ENCODE results near the gene PTPN20. TPM values are rescaled to one million over a fixed set of nuclear protein-coding genes. Genes with fewer than 3 reads are reported as not detected.

The PTPN20 gene
- total RNA-seq, 1 donor from 2014 or later: 2.6 TPM

- DNase-seq: no peak
- H3K27ac ChIP-seq: no peak overlapping the region
- H3K9me3 ChIP-seq: no peaks in the 10 kb centered on the region
- H3K36me3 ChIP-seq: no peaks in the 10 kb centered on the region
- ATAC-seq: no peak
- H3K4me3 ChIP-seq: no peak overlapping the region
- intact Hi-C loops (cut with DNase I): no loop called here
- TF ChIP-seq CTCF (IDR thresholded peaks at IDR 0.05): no peak
- no peaks in the 10 kb centered on the region for H3K4me1 ChIP-seq
- no peaks in the 10 kb centered on the region for H3K27me3 ChIP-seq
Observed at GRCh38 chr10:47008769-47009168, 97.5 kb downstream of the PTPN20 start.

GRCh38 chr10:47009215-47009838 lies 98.1 kb downstream of the PTPN20 start:
- DNase-seq (no peak), ATAC-seq (no peak)
- Histone ChIP-seq H3K36me3 (no peaks in the 10 kb centered on the region), H3K27me3 (no peaks in the 10 kb centered on the region), H3K27ac (no peak overlapping the region), H3K4me3 (no peak overlapping the region), H3K4me1 (no peaks in the 10 kb centered on the region), H3K9me3 (no peaks in the 10 kb centered on the region)
- no peak for TF ChIP-seq CTCF (IDR thresholded peaks at IDR 0.05)
- intact Hi-C loops (cut with DNase I): no loop called here

- H3K9me3 ChIP-seq: no peaks in the 10 kb centered on the region
- no peak for TF ChIP-seq CTCF (IDR thresholded peaks at IDR 0.05)
- H3K4me3 ChIP-seq: no peak overlapping the region
- H3K27me3 ChIP-seq: no peaks in the 10 kb centered on the region
- intact Hi-C loops (cut with DNase I): no loop called here
- H3K4me1 ChIP-seq: no peaks in the 10 kb centered on the region
- DNase-seq (no peak), ATAC-seq (no peak)
- no peaks in the 10 kb centered on the region for H3K36me3 ChIP-seq
- H3K27ac ChIP-seq: no peak overlapping the region
Observed at GRCh38 chr10:47010036-47010435, 98.8 kb downstream of the PTPN20 start.

- no peak overlapping the region for H3K4me3 ChIP-seq
- no peaks in the 10 kb centered on the region for H3K9me3 ChIP-seq
- no peak for TF ChIP-seq CTCF (IDR thresholded peaks at IDR 0.05)
- no peaks in the 10 kb centered on the region for H3K4me1 ChIP-seq
- DNase-seq (no peak), ATAC-seq (no peak)
- H3K27ac ChIP-seq: no peak overlapping the region
- intact Hi-C loops (cut with DNase I): no loop called here
- H3K27me3 ChIP-seq: no peaks in the 10 kb centered on the region
- H3K36me3 ChIP-seq: no peaks in the 10 kb centered on the region
Observed at GRCh38 chr10:47012214-47012613, 101.0 kb downstream of the PTPN20 start.

GRCh38 chr10:47013507-47014154 lies 102.4 kb downstream of the PTPN20 start:
- H3K36me3 ChIP-seq: no peaks in the 10 kb centered on the region
- peak; percentile 43 for ATAC-seq
- intact Hi-C loops (cut with DNase I): no loop called here
- H3K27me3 ChIP-seq: no peaks in the 10 kb centered on the region
- no peak overlapping the region for H3K27ac ChIP-seq
- no peaks in the 10 kb centered on the region for H3K4me1 ChIP-seq
- H3K4me3 ChIP-seq: no peak overlapping the region
- no peak for TF ChIP-seq CTCF (IDR thresholded peaks at IDR 0.05)
- DNase-seq: peak; percentile 50
- H3K9me3 ChIP-seq: no peaks in the 10 kb centered on the region

All from upper lobe of right lung (tissue), 1 donor.